ENCODE results near the gene PTPN20. TPM values are rescaled to one million over a fixed set of nuclear protein-coding genes. Genes with fewer than 3 reads are reported as not detected.

PTPN20 gene
- total RNA-seq, 1 experiment from 2014 or later: 9.5 TPM

DNA sequence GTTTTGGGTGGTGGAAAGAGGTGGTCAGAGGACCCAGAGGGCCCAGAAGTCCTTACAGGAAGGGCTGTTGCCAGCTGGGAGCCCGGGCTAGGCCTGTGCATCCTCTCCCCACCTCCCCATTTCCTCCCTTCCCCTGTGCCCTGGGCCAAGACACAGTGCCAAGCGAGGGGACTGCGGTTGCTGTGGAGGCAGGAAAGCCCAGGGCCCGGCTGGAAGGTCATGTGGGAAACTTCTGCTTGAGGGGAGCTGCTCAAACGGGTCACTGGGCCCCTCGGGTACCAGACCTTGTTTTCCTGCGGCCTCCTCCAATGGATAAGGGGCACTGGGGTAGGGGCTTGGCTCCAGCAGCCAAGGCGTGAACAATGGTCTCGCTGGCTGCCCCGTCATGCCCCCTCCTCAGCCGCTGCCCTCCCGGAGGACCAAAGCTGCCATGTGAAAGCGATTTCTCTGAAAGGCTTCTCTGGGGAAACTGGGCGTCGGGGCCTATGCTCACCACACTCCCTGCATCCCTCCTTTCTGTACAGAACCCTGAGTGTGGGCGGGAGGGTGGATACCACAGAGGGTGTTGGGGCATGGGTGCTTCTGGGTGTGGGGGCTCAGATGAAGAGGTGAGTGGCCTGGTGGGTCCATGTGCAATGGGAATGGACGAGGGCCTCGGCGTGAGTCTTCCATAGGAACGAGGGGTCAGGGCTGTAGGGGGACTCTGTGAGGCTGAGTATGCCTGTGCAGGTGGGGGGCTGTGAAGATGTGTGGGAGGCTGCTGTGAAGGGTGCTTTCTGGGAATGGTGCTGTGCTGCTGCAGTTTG is 135.3 kb downstream of the PTPN20 start:
- no peaks in the 10 kb centered on the region for H3K27me3 ChIP-seq (ENCODE audit: control insufficient read depth, insufficient read depth, low read length)
- ATAC-seq (no peak), DNase-seq (ENCODE audit: low read depth, low spot score) (no peak)
- no TSS peak for BruUV-seq (replicated peaks)
- no peaks in the 10 kb centered on the region for H3K36me3 ChIP-seq (ENCODE audit: control insufficient read depth, insufficient read depth, low read length)
- ChIA-PET CTCF (interaction anchor here (2.3 kb wide), 1 partner anchor 266 kb away, joined by 9 read pairs; no protein-coding TSS in a partner anchor), POLR2A (no interaction called here)
- H3K27ac ChIP-seq (ENCODE audit: low read length): no peak overlapping the region
- no peaks in the 10 kb centered on the region for H3K9me3 ChIP-seq (ENCODE audit: control insufficient read depth, insufficient read depth, low read depth, low read length)
- H3K4me1 ChIP-seq (ENCODE audit: control insufficient read depth, insufficient read depth, low read length): no peaks in the 10 kb centered on the region
- in situ Hi-C loops (cut with HindIII; ENCODE audit: low pct_unique_long_range_greater_than_20kb, low sequenced_read_pairs) (no loop called here), intact Hi-C loops (cut with micrococcal nuclease; ENCODE audit: unreplicated experiment) (loop anchor here (1.0 kb wide), 1 partner anchor 265 kb away; no protein-coding TSS in a partner anchor)
- no peak for TF ChIP-seq TCF7L2 (IDR thresholded peaks at IDR 0.05; ENCODE audit: low read depth, low read length)
- TF ChIP-seq POLR2AphosphoS5 (IDR thresholded peaks at IDR 0.05; ENCODE audit: low read depth, low read length): no peak
- no peak for TF ChIP-seq SIN3A (IDR thresholded peaks at IDR 0.05; ENCODE audit: borderline replicate concordance, insufficient read depth, low read depth, low read length)
- TF ChIP-seq, protein P1, sequence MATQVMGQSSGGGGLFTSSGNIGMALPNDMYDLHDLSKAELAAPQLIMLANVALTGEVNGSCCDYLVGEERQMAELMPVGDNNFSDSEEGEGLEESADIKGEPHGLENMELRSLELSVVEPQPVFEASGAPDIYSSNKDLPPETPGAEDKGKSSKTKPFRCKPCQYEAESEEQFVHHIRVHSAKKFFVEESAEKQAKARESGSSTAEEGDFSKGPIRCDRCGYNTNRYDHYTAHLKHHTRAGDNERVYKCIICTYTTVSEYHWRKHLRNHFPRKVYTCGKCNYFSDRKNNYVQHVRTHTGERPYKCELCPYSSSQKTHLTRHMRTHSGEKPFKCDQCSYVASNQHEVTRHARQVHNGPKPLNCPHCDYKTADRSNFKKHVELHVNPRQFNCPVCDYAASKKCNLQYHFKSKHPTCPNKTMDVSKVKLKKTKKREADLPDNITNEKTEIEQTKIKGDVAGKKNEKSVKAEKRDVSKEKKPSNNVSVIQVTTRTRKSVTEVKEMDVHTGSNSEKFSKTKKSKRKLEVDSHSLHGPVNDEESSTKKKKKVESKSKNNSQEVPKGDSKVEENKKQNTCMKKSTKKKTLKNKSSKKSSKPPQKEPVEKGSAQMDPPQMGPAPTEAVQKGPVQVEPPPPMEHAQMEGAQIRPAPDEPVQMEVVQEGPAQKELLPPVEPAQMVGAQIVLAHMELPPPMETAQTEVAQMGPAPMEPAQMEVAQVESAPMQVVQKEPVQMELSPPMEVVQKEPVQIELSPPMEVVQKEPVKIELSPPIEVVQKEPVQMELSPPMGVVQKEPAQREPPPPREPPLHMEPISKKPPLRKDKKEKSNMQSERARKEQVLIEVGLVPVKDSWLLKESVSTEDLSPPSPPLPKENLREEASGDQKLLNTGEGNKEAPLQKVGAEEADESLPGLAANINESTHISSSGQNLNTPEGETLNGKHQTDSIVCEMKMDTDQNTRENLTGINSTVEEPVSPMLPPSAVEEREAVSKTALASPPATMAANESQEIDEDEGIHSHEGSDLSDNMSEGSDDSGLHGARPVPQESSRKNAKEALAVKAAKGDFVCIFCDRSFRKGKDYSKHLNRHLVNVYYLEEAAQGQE (IDR thresholded peaks at IDR 0.05; ENCODE audit: insufficient read depth in 1 of 2, low read depth in 2 of 2, low read length in 1 of 2): no peak
- TF ChIP-seq, protein P2, sequence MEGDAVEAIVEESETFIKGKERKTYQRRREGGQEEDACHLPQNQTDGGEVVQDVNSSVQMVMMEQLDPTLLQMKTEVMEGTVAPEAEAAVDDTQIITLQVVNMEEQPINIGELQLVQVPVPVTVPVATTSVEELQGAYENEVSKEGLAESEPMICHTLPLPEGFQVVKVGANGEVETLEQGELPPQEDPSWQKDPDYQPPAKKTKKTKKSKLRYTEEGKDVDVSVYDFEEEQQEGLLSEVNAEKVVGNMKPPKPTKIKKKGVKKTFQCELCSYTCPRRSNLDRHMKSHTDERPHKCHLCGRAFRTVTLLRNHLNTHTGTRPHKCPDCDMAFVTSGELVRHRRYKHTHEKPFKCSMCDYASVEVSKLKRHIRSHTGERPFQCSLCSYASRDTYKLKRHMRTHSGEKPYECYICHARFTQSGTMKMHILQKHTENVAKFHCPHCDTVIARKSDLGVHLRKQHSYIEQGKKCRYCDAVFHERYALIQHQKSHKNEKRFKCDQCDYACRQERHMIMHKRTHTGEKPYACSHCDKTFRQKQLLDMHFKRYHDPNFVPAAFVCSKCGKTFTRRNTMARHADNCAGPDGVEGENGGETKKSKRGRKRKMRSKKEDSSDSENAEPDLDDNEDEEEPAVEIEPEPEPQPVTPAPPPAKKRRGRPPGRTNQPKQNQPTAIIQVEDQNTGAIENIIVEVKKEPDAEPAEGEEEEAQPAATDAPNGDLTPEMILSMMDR (IDR thresholded peaks at IDR 0.05): no peak
- H3K4me3 ChIP-seq (ENCODE audit: low read depth in 2 of 2, low read length in 2 of 2): no peak overlapping the region

DNA sequence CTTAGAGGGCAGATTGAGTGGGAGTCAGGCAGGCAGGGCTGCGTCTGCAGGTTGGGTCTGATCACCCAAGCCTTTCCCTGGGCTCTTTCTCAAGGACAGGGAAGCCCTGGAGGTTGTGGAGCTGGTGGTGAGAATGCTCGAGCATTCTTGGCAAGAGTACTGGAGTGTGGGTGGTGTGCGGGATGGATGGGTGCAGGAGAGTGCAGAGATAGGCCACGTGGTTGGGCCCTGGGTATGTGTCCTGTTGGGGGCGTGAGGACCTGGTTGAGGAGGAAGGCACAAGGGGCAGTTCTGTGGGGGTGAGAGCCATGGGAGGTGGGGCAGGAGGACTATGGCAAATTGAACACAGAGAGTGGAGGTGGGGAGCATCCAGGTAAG is 135.9 kb downstream of the PTPN20 start:
- BruUV-seq (replicated peaks): no TSS peak
- Histone ChIP-seq H3K4me1 (ENCODE audit: control insufficient read depth, insufficient read depth, low read length) (no peaks in the 10 kb centered on the region), H3K9me3 (ENCODE audit: control insufficient read depth, insufficient read depth, low read depth, low read length) (no peaks in the 10 kb centered on the region), H3K27me3 (ENCODE audit: control insufficient read depth, insufficient read depth, low read length) (no peaks in the 10 kb centered on the region), H3K4me3 (ENCODE audit: low read depth in 2 of 2, low read length in 2 of 2) (no peak overlapping the region), H3K27ac (ENCODE audit: low read length) (no peak overlapping the region), H3K36me3 (ENCODE audit: control insufficient read depth, insufficient read depth, low read length) (no peaks in the 10 kb centered on the region)
- CTCF ChIA-PET: interaction anchor here (1.0 to 1.5 kb wide), 5 partner anchors 22 to 267 kb away, joined by 4 to 30 read pairs (median 7); no protein-coding TSS in a partner anchor
- POLR2A ChIA-PET: no interaction called here
- no peak for DNase-seq (ENCODE audit: low read depth, low spot score)
- TF ChIP-seq TCF7L2 (IDR thresholded peaks at IDR 0.05; ENCODE audit: low read depth, low read length) (no peak), SIN3A (IDR thresholded peaks at IDR 0.05; ENCODE audit: borderline replicate concordance, insufficient read depth, low read depth, low read length) (no peak), POLR2AphosphoS5 (IDR thresholded peaks at IDR 0.05; ENCODE audit: low read depth, low read length) (no peak)
- intact Hi-C loops (cut with micrococcal nuclease; ENCODE audit: unreplicated experiment) (loop anchor here (1.0 kb wide), 1 partner anchor 264 kb away; no protein-coding TSS in a partner anchor), in situ Hi-C loops (cut with HindIII; ENCODE audit: low pct_unique_long_range_greater_than_20kb, low sequenced_read_pairs) (no loop called here)
- peak; percentile 27 for ATAC-seq

Data from Panc1 (cell line).